Cortex of kidney (tissue), 1 donor: ENCODE measurements around the gene ICA1.

Source experiments
- DNase-seq: peaks from one replicate; lab custom pipeline; 2025; lab: John Stamatoyannopoulos, UW

Gene ICA1

GRCh38 chr7:8227261-8227660 is 34.7 kb downstream of the ICA1 start:
- no peak for DNase-seq

DNA sequence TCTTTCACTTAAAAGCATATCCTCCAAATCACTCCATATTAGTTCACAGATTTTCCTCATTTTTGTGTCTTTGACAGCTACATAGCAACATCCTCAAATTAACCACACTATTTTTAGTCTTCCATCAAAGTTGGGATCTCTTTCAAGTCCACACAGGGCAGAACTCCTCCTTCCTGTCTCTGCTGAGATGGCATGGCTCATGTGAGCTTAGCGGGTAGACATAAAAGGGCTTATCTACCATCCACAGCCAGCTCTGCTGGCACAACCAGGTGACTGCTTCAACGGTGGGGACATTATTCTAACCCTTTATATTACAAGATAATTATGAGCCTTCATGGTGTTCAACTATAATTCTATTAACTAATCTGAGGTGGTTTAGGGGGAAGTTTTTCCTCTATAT is 35.5 kb downstream of the ICA1 start:
- DNase-seq: no peak

DNA sequence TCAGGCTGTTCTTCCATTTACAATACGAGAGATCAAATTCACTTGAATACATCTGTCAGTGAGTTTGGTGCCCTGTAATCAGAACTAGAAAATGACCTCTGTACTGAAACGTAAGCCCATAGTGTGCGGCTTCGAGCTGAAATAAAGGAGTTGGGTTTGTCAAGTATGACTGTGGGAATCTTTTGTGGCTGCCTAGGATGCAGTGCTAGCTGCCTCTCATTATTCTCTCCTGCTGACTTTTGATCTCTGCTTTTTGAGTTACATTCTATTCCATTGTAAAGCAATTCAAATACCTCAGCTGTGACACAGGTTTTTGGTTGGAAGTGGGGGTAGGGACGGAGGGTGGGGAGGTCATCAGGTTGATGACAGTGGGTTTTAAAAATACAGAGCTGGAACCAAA is 40.4 kb downstream of the ICA1 start:
- DNase-seq: no peak

- DNase-seq: no peak
Measured at GRCh38 chr7:8221101-8221495, 40.9 kb downstream of the ICA1 start.

- DNase-seq: no peak
Measured at GRCh38 chr7:8220376-8221100, 41.4 kb downstream of the ICA1 start.

DNA sequence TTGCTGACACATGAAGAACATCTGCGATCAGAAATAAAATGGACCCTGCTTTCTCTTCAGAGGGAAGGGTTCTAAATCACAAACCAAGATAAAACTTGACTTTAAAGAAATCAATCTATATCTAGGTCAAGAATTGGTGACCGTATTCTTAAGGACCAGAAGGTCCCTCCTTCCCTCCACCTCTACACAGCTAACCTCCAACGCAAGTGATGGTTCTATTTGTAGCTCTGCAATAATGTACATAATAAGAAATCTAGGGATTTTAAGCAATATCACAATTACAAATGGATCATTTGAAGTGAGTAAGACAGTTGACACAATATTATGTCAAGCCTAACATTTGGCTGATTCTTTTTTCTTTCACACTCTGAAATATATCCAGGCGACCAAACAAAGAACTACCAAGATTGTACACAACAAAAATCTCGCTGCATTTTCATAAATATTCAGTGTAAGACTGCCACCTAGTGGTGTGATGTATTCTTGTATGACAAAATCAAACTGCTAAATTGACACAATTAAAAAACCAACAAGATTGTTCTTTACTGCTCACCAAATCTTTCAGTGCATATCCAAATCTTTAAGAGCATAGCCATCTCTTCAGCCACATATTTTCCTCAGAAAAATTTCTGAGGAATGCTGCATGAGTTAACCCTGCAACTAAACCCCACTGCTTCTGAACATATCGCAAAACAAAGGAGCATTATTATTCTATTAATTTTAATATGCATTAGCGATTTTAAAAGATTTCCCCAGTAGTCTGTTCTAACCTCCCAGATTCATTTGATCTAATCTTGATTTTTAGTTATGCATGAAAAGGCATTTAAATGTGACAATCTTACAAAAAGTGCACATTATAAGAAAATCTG is 44.5 kb downstream of the ICA1 start:
- DNase-seq: no peak

- no peak for DNase-seq
Measured at GRCh38 chr7:8216334-8216690, 45.7 kb downstream of the ICA1 start.

- DNase-seq: no peak
Measured at GRCh38 chr7:8215648-8216333, 46.2 kb downstream of the ICA1 start.

DNA sequence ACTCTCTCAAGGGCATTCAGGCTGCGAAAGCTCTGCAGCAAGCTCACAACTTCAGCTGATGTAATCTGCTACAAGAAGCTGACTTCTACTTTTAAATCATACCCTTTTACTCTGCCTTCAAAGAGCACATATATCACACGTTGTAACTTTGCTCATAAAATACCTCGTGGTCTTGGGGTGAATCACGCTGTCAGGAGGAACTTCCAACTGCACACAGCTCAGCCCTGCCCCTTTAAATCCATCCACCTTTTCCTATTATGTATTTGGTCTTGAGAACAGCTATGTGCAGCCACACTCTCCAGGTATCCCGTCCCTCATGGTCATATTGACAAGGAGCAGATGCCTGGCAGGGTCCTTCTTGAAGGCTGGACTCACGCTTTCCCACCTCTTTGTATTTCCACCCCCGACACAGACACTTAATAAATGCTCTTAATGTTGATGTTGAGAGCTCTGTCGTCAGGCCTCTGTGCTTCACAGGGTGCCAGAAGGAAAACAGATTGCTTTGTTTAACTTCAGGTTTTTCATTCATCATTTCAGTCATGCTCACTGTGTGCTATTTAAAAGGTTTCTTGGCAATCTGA is 47.6 kb downstream of the ICA1 start:
- DNase-seq: no peak

DNA sequence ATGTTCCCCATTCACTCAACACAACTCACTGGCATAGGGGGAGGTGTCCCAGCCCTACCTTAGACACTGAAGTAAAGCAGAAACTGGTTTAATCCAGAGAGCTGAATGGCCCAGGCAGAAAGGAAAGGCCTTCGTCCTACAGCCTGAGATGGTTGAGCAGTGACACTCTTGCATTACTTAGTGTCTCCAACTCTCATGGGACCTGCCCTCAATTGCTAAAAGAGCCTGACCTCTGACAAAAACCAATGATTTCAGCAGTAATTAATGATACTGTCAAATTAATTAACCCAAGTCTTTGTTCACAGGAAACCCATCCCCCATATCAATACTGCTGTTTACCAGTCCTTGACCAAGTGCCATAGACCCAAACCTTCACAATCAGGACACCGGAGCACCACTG is 48.6 kb downstream of the ICA1 start:
- no peak for DNase-seq

GRCh38 chr7:8212638-8213037 is 49.3 kb downstream of the ICA1 start:
- DNase-seq: no peak

- no peak for DNase-seq
Measured at GRCh38 chr7:8211725-8212096, 50.3 kb downstream of the ICA1 start.

- DNase-seq: no peak
Measured at GRCh38 chr7:8210845-8211724, 50.9 kb downstream of the ICA1 start.

- no peak for DNase-seq
Measured at GRCh38 chr7:8209353-8209752, 52.6 kb downstream of the ICA1 start.

- no peak for DNase-seq
Measured at GRCh38 chr7:8208816-8209215, 53.2 kb downstream of the ICA1 start.

DNA sequence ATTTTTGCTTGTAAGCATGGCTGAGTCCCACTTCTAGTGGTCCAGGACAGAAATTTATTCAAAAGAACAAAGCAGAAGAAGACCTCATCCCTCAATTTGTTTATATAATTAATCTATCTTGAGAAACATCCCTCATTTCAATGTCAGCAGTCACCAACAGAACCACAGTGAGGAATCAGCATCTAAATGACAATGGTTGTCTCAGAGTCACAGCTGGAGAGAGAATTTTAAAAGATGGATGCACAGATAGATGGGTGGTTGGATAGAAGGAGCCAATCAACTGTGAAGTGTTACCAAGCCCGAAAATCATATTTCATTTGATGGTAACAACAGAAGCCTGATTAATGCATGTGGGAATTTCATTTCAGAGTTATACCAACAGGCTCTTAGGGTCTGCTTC is 55.0 kb downstream of the ICA1 start:
- DNase-seq: no peak

DNA sequence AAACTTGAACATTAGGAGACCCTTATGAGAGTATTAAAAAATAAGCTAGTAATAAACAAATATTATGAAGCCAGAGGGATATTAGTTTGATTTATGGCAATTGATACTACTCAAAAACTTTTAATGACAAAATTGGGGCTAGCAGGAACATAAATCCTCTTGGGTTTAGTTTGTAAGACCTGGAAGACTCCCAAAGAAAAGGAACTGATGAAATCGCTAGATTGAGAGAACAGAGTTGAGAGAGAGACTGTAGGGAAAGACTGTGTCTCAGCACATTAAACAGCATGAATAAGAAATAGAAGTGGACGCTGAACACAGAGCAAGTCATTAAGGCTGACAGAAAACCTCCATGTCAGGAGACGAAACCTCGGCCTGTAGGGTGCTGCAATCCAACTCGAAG is 56.4 kb downstream of the ICA1 start:
- DNase-seq: no peak

- no peak for DNase-seq
Measured at GRCh38 chr7:8205031-8205387, 57.0 kb downstream of the ICA1 start.

DNA sequence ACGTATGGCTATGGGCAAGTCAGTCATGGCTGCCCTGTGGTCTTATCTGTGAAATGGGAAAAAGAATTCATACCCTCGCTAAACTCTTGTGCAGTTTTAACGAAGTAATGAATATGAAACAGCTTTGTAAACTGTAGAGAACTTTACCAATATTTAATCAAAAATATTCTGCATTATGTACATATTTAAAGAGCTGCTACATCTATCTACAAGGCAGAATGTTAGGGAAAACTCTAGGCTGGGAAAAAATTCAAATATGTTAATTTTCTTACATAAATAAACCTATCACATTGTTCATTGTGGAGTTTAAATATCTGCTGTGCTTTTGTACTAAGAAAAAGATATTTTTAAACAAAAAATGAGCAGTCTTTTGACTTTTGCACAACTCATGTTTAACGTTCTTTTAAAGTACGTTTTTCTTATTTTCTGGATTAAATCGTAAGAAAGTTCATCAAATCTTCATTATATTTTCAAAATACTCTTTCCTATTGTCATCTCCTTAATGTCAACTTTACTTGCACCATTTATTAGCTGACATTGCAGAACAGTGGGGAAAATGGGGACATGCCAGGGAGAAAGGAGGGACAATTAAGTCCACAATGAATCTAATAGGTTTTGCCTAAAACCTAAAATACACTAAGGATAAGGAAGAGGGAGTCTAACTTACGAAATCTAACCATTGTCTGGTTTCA is 57.5 kb downstream of the ICA1 start:
- no peak for DNase-seq

GRCh38 chr7:8201846-8202441 is 60.0 kb downstream of the ICA1 start:
- no peak for DNase-seq

DNA sequence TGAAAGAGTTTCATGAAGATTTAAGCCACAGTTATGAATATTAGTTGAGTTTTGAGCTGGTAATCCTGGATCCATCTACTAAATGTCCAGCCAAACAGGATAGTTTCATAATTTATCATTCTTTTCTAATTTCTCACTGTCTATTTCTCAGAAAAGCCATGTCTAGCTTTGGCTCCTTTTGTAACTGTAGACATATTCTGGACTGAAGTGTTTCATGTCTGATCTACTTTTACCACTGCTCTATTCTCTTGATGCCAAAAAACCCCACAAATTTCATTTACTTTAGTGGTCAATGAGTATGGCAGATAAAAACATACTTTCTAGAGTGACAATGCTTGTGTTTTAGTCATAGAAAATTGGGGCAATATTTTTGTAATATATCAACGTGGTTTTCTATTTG is 61.2 kb downstream of the ICA1 start:
- no peak for DNase-seq
